NT2/D1 (cell line): ENCODE measurements around the gene BCDIN3D.

ENCODE experiments used
- SUZ12 ChIP-seq: IDR thresholded peaks from 2 replicates; pipeline ENCODE4 v1.6.1; 2011; ENCODE audit not compliant: insufficient read length, insufficient read depth; ENCODE audit errors: extremely low read depth
- ZNF274 ChIP-seq: IDR thresholded peaks from 2 replicates; pipeline ENCODE4 v1.6.1; 2011; ENCODE audit warnings: mild to moderate bottlenecking, low read depth, low read length

- TF ChIP-seq ZNF274 (no peak), SUZ12 (no peak)
These were observed 48.1 kb upstream of the BCDIN3D start for GRCh38 chr12:49891012-49891411.
